Stimulated activated CD4-positive, alpha-beta T cell treated with anti-CD3 and anti-CD28 coated beads, Interleukin-15, amount 100 ng/mL, for 24 hours (primary cell): ENCODE measurements around the gene GEMIN2.
"Not testable (repeated sequence)": the region's sequence is repeated elsewhere in the genome, so short reads cannot be mapped to it uniquely, and the experiment has no call there.

Experiments
- DNase-seq: peaks from one replicate; pipeline ENCODE4 v3.0.0-alpha.2; 2020

GEMIN2 gene

DNA sequence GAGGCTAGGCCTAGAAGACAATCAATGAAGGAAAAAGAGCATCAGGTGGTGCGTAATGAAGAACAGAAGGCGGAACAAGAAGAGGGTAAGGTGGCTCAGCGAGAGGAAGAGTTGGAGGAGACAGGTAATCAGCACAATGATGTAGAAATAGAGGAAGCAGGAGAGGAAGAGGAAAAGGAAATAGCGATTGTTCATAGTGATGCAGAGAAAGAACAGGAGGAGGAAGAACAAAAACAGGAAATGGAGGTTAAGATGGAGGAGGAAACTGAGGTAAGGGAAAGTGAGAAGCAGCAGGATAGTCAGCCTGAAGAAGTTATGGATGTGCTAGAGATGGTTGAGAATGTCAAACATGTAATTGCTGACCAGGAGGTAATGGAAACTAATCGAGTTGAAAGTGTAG lies 66.4 kb downstream of the GEMIN2 start:
- no peak for DNase-seq

DNA sequence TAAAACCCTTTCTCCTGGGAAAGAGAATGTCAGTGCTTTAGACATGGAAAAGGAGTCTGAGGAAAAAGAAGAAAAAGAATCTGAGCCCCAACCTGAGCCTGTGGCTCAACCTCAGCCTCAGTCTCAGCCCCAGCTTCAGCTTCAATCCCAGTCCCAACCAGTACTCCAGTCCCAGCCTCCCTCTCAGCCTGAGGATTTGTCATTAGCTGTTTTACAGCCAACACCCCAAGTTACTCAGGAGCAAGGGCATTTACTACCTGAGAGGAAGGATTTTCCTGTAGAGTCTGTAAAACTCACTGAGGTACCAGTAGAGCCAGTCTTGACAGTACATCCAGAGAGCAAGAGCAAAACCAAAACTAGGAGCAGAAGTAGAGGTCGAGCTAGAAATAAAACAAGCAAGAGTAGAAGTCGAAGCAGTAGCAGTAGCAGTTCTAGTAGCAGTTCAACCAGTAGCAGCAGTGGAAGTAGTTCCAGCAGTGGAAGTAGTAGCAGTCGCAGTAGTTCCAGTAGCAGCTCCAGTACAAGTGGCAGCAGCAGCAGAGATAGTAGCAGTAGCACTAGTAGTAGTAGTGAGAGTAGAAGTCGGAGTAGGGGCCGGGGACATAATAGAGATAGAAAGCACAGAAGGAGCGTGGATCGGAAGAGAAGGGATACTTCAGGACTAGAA lies 67.0 kb downstream of the GEMIN2 start:
- no peak for DNase-seq

DNA sequence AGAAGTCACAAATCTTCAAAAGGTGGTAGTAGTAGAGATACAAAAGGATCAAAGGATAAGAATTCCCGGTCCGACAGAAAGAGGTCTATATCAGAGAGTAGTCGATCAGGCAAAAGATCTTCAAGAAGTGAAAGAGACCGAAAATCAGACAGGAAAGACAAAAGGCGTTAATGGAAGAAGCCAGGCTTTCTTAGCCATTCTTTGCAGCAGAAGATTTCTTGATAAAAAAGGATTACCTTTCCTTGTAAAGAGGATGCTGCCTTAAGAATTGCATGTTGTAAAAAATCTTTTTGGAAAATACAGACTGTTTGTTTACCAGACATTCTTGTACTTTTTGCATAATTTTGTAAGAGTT lies 67.5 kb downstream of the GEMIN2 start:
- no peak for DNase-seq

DNA sequence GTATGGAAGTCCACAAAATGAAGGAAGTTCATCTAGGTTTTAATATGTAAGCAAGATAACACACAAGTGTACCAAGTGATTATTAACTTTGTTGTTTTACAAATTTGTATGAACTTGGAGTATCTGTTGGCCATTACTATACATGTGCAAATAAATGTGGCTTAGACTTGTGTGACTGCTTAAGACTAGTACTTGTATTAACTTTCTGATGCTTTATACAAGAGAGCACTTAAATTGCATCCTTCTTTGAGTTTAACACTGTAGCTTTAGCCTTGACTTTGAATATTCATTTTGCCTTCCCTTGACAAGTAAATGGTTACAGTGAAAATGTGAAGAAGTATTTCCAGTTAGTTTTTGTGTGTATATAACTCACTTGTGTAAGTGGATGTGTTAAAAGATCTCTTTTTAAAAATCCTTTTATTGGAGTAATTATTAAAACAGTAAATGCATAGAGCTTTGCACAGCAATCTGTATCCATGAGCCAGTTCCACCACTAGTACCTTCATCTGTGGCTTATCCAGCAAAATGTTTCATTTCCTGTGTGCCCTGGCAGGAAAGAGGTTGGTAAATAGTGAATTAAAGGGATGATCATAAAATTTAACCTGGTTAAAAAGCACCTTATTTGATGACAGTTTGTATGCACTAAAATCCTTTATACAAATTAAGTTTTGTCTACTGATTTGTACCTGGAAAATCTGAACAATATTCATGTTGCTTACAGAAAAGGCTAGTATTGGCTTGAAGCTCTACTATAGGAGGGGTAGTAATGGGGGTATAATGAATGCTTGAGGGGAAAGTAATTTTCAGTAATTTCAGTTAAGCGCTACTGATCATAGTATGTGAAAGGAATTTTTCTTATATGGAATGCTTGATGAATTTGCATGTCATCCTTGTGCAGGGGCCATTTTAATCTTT lies 68.9 kb downstream of the GEMIN2 start:
- no peak for DNase-seq

DNA sequence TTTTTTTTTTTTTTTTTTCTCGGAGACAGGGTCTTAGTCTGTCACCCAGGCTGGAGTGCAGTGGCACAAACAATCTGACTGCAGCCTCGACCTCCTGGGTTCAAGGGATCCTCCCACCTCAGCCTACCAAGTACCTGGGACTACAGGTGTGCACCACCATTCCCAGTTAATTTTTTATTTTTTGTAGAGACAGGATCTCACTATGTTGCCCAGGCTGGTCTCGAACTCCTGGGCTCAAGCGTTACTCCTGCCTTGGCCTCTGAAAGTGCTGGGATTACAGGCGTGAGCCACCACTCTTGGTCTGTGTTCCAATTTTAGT lies 69.5 kb downstream of the GEMIN2 start:
- not testable (repeated sequence) for DNase-seq

DNA sequence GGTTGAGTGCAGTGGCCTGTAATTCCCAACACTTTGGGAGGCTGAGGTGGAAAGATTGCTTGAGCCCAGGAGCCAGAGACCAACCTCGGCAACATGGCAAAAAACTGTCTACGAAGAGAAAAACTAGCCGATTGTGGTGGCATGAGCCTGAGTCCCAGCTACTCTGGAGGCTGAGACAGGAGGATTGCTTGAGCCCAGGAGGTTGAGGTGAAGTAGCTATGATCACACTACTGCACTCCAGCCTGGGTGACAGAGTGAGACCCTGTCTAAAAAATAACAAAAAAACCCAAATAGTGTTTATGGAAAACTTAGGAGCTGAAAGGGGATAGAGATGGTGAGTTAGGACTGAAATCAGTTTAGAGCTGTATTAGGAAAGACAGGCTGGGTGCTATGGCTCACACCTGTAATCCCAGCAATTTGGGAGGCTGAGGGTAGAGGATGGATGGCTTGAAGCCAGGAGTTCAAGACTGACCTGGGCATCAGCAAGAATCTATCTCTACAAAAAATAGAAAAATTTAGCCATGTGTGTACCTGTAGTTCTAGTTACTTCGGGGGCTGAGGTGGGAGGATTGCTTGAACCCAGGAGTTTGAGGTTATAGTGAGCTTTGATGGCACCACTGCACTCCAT lies 70.6 kb downstream of the GEMIN2 start:
- no peak for DNase-seq

DNA sequence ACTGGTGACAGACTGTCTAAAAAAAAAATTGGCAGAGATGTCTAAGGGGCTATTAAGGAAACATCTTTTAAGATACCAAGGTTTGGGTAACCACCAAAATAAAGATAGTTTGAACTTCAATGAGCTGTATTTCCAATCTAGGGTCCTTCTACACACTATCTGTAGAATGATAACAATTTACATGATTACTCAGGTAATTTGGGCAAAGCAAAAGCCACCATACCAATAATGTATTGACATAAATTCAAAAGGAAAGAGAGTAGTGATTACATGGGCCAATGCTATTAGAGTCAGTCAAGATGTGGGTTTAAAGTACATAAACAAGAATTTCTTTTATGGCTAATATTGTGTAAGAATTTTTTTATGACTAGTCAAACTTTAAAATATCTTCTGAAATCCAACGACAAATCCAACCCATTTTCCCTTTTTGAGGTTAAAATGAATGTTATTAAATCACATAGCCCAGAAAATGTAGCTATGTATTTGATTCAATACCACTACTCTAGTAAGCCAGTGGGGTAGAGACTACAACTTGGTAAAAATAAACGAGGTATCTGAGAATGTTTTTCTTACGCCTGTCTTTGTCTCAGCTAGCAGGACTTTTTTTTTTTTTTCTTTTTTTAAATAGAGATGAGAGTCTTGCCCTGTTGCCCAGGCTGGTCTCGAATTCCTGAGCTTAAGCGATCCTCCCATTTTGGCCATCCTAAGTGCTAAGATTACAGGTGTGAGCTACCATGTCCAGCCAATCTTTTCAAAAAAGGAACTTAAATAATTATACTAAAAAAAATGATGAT lies 71.3 kb downstream of the GEMIN2 start:
- no peak for DNase-seq
